Sigmoid colon (tissue), 4 donors: ENCODE data around the gene ELMO1.

Source experiments
- CTCF ChIP-seq, 4 experiments: fragments of 450-650 bp in 3 of 4; fragments of 200-600 bp in 1 of 4; IDR thresholded peaks; one replicate each; pipeline ENCODE4 v1.5.1; 2016 to 2019; ENCODE audit warnings: antibody characterized with exemption in 4 of 4, mild to moderate bottlenecking in 3 of 4, moderate library complexity in 2 of 4
- POLR2A ChIP-seq, 2 donors: fragments of 450-650 bp; IDR thresholded peaks; one replicate each; pipeline ENCODE4 v1.6.1; 2016; ENCODE audit warnings: antibody characterized with exemption in 2 of 2, mild to moderate bottlenecking in 2 of 2, moderate library complexity in 2 of 2
- POLR2AphosphoS5 ChIP-seq, 4 donors: sonication (generic); formaldehyde crosslinking; IDR thresholded peaks; one replicate each; pipeline ENCODE4 v1.6.1; 2017; ENCODE audit warnings: antibody characterized with exemption in 4 of 4

- TF ChIP-seq POLR2AphosphoS5 (IDR thresholded peaks at IDR 0.05) (no peak), CTCF (IDR thresholded peaks at IDR 0.05) (no peak), POLR2A (IDR thresholded peaks at IDR 0.05) (no peak)
Measured at GRCh38 chr7:37150856-37151255, 297.8 kb downstream of the ELMO1 start.
